ENCODE data around the gene CFAP410. TPM values are rescaled to one million over a fixed set of nuclear protein-coding genes. Genes with fewer than 3 reads are reported as not detected.

The CFAP410 gene
- total RNA-seq, 2 donors from 2014 or later = 48.8 to 51.3 TPM

DNA sequence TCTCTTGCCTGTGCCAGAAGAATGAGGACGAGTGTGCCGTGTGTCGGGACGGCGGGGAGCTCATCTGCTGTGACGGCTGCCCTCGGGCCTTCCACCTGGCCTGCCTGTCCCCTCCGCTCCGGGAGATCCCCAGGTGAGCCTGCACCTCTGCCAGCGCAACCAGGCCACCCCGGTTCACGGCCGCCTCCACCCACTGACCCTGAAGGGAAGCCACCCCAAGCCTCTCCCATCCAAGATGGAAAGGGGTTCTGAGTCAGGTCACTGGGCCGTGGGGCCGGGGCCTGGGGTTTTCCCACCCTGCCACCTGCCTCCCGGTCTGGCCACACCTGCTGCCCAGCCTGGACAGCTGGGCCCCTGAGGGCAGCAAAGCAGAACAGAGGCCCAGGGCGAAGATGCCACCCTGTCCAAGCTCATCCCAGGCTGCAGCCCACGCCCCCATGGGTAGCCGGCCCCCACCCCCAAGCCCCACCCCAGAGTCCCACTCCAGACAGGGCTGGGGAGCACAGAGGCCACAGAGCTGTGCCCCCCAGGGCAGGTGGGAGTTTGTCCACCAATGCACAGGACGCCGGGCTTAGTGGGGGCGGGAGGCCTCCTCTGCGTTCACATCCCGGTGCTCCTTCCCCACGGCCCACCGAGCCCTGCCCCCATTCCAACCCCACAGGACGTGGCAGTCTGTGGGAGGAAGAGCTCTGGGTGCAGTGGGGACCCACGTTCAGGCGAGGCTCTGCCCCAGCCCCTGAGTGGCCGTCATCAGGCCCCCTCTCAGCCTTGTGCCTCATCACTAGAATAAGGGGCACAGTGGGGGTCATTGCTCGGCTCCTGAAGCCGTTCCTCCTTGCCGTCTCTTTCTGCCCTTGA lies 47.9 kb downstream of the CFAP410 start:
- Histone ChIP-seq H3K4me3 (no peak overlapping the region), H3K27ac (no peak overlapping the region), H3K9me3 (no peaks in the 10 kb centered on the region), H3K4me1 (ENCODE audit: control insufficient read depth in 1 of 2, low read depth in 2 of 2) (peaks cover 2 to 8% of the 10 kb centered on the region in 2 donors), H3K27me3 (replicated peaks; ENCODE audit: insufficient read depth) (no peaks in the 10 kb centered on the region), H3K36me3 (no peaks in the 10 kb centered on the region)
- ATAC-seq (ENCODE audit: insufficient number of reproducible peaks, low FRiP score, low read depth) = no peak
- TF ChIP-seq, protein P1, sequence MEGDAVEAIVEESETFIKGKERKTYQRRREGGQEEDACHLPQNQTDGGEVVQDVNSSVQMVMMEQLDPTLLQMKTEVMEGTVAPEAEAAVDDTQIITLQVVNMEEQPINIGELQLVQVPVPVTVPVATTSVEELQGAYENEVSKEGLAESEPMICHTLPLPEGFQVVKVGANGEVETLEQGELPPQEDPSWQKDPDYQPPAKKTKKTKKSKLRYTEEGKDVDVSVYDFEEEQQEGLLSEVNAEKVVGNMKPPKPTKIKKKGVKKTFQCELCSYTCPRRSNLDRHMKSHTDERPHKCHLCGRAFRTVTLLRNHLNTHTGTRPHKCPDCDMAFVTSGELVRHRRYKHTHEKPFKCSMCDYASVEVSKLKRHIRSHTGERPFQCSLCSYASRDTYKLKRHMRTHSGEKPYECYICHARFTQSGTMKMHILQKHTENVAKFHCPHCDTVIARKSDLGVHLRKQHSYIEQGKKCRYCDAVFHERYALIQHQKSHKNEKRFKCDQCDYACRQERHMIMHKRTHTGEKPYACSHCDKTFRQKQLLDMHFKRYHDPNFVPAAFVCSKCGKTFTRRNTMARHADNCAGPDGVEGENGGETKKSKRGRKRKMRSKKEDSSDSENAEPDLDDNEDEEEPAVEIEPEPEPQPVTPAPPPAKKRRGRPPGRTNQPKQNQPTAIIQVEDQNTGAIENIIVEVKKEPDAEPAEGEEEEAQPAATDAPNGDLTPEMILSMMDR (IDR thresholded peaks at IDR 0.05) = no peak
- DNase-seq (ENCODE audit: low spot score) = no peak

DNA sequence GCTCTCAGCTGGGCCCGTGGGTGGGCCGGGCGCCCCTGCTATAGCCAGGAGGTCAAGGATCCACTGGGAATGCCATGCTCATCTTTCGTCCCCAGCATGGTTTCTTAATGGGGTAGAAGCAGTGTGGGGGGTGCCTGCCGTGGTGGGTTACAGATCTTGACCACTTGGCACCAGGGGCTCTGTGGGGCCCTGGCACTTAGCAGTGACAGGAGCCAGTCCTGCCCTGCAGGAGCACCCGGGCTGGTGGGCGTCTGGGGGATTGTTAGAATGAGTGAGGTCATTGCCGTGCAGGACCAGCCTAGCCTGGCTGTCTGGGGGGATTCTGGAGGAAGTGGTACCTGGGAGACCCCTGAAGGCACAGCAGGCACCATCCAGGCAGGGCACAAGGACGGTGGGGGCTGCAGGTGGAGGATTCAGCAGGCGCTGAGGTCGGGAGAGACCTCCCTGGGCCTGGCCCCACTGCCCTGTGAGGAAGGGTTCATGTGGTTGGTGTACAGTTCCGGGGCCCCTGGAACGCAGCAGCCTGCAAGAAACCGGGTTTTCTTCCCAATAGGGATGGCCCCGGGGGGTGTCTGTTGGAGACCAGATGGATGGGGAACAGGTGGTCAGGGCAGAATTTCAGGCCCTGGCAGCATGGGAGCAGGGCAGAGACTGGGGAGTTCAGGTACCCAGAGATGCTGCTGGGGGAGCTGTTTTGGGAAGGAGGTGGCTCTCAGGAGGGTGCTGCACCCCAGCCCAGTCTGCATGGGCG lies 48.7 kb downstream of the CFAP410 start:
- Histone ChIP-seq H3K36me3 (no peaks in the 10 kb centered on the region), H3K27me3 (replicated peaks; ENCODE audit: insufficient read depth) (no peaks in the 10 kb centered on the region), H3K4me3 (no peak overlapping the region), H3K27ac (no peak overlapping the region), H3K9me3 (no peaks in the 10 kb centered on the region), H3K4me1 (ENCODE audit: control insufficient read depth in 1 of 2, low read depth in 2 of 2) (peaks cover 2 to 8% of the 10 kb centered on the region in 2 donors)
- TF ChIP-seq, protein P1 (IDR thresholded peaks at IDR 0.05) = no peak
- ATAC-seq (ENCODE audit: insufficient number of reproducible peaks, low FRiP score, low read depth) (no peak), DNase-seq (ENCODE audit: low spot score) (no peak)

DNA sequence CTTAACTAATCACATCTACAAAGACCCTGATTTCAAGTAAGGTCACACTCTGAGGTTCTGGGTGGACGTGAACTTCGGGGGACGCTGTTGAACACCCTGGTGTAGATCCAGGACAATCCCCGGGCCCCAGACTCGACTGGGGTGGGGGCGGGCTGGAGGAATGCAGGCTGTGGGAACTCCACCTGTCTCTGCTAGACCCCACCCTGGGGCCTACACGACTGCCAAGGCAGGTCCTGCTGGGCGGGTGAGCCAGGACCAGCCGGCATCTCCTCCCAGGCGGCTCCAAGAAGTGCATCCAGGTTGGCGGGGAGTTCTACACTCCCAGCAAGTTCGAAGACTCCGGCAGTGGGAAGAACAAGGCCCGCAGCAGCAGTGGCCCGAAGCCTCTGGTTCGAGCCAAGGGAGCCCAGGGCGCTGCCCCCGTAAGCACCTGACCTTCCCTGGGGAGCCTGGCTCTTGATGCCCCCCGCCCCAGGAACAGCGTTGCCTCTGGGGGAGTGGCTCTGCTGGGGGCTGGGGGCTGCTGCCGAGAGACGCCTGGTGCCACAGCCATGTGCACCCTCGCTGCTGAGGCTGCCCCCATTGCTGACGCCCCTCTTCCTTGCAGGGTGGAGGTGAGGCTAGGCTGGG lies 49.7 kb downstream of the CFAP410 start:
- Histone ChIP-seq H3K9me3 (no peaks in the 10 kb centered on the region), H3K27ac (no peak overlapping the region), H3K4me3 (no peak overlapping the region), H3K27me3 (replicated peaks; ENCODE audit: insufficient read depth) (no peaks in the 10 kb centered on the region), H3K4me1 (ENCODE audit: control insufficient read depth in 1 of 2, low read depth in 2 of 2) (peaks cover 0 to 3% of the 10 kb centered on the region in 2 donors), H3K36me3 (no peaks in the 10 kb centered on the region)
- DNase-seq (ENCODE audit: low spot score) = no peak
- ATAC-seq (ENCODE audit: insufficient number of reproducible peaks, low FRiP score, low read depth) = no peak
- TF ChIP-seq, protein P1 (IDR thresholded peaks at IDR 0.05) = no peak

DNA sequence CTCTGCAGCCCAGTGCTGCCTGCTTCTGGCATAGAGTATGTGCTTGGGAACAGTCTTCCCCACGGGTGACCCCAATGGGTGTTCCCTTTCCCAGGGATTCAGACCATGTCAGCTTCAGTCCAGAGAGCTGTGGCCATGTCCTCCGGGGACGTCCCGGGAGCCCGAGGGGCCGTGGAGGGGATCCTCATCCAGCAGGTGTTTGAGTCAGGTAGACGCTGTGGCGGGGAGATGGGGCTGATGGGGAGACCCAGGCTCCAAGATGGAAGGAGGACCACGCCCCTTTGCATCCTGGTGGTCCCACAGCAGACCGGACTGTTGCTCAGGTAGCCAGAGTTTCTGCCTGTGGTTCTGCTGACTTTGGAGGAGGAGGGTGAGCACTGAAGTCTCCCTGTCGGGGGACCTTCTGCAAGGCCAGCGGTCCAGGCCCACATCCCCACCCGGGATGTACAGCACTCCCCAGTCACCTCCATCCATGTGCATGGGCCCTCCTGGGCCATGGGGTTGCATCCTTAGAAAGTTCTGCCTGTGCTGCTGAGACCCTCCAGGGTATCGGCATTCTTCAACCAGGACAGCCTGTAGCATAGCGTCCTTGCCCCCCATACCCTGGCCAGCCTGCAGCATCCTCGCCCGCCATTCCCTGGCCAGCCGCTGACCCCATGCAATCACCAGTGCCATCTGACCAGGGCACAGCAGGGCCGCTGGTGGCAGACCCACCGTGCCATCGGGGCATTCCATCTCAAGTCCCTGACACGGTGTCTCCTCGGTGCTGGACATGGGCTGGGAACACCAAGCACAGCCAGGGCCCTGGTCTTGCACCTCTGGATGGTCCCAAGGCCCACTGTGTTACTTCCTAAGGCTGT lies 50.7 kb downstream of the CFAP410 start:
- ATAC-seq (ENCODE audit: insufficient number of reproducible peaks, low FRiP score, low read depth) (no peak), DNase-seq (ENCODE audit: low spot score) (no peak)
- TF ChIP-seq, protein P1 (IDR thresholded peaks at IDR 0.05) = no peak
- Histone ChIP-seq H3K4me3 (no peak overlapping the region), H3K27ac (no peak overlapping the region), H3K4me1 (ENCODE audit: control insufficient read depth in 1 of 2, low read depth in 2 of 2) (no peaks in the 10 kb centered on the region), H3K27me3 (replicated peaks; ENCODE audit: insufficient read depth) (no peaks in the 10 kb centered on the region), H3K9me3 (no peaks in the 10 kb centered on the region), H3K36me3 (no peaks in the 10 kb centered on the region)
